Heart right ventricle (tissue), 16 donors: ENCODE data around the gene MTFR1L. TPM values are rescaled to one million over a fixed set of nuclear protein-coding genes. Genes with fewer than 3 reads are reported as not detected.

Source experiments
- ATAC-seq, 8 donors: fragments of 200-7000 bp; cut with Tn5 transposase; one replicate each; pipeline ENCODE4 v1.9.1; 2020; ENCODE audit warnings: mild to moderate bottlenecking in 8 of 8, moderate library complexity in 8 of 8, moderate number of reproducible peaks in 1 of 8
- DNase-seq, 2 donors: peaks; one replicate each; pipeline ENCODE4 v3.0.0-alpha.2; 2020
- H3K27ac ChIP-seq, 10 donors: fragments of 200-600 bp; sonication (generic) in 2 of 10; one replicate each; pipeline versions ENCODE4 v1.5.0 to v1.8.0; 2020 to 2022; ENCODE audit warnings: mild to moderate bottlenecking in 3 of 10
- H3K27me3 ChIP-seq, 7 donors: fragments of 200-600 bp; one replicate each; pipeline ENCODE4 v1.8.0; 2021 to 2022; ENCODE audit warnings: mild to moderate bottlenecking in 2 of 7
- H3K36me3 ChIP-seq, 9 donors: fragments of 200-600 bp; sonication (generic) in 1 of 9; one replicate each; pipeline versions ENCODE4 v1.5.0 to v1.8.0; 2020 to 2022; ENCODE audit warnings: mild to moderate bottlenecking in 2 of 9
- H3K4me1 ChIP-seq, 9 donors: fragments of 200-600 bp; sonication (generic) in 1 of 9; one replicate each; pipeline versions ENCODE4 v1.5.0 to v1.8.0; 2020 to 2022; ENCODE audit warnings: mild to moderate bottlenecking in 4 of 9
- H3K4me3 ChIP-seq, 10 donors: fragments of 200-600 bp; sonication (generic) in 2 of 10; one replicate each; pipeline versions ENCODE4 v1.5.0 to v1.8.0; 2020 to 2022; ENCODE audit warnings: mild to moderate bottlenecking in 7 of 10, moderate library complexity in 2 of 10
- H3K9me3 ChIP-seq, 11 donors: fragments of 200-600 bp in 10 of 11; sonication (generic) in 2 of 11; one replicate each; pipeline versions ENCODE4 v1.5.0 to v1.8.0; 2013 to 2022; ENCODE audit warnings: mild to moderate bottlenecking in 2 of 11, control low read depth in 1 of 11, moderate library complexity in 1 of 11
- CTCF ChIP-seq, 9 donors: fragments of 200-600 bp; sonication (generic) in 2 of 9; IDR thresholded peaks; one replicate each; pipeline versions ENCODE4 v1.5.0 to v1.8.0; 2021 to 2022; ENCODE audit warnings: antibody characterized with exemption in 9 of 9, mild to moderate bottlenecking in 5 of 9, moderate library complexity in 1 of 9
- WGBS, 2 donors: extraction: QIAGEN DNeasy Blood & Tissue Kit; methylation state at CpG; one replicate each; pipeline ENCODE4 v1.1.7; 2013; ENCODE audit warnings: inconsistent platforms in 1 of 2; 5-methylcytosine and 5-hydroxymethylcytosine counted together
- intact Hi-C, 10 donors: fragments of 100-400 bp; cut with DNase I; formaldehyde crosslinking; loops; one replicate each; pipeline versions ENCODE4 v1.11.1 to v1.14.2; 2022
- polyA plus RNA-seq, 2 donors: library from polyadenylated mRNA; stranded (reverse); fragments of 200-250 nt; gene quantifications; one replicate each; pipeline ENCODE4 v1.2.3, GENCODE V29; 2013
- total RNA-seq, 10 donors: library from RNA; stranded (reverse); fragmentation: NEBNext Ultra II Directional in 3 of 10; extraction: Animal tissue kit (Norgen Biotek cat#: 25700) in 3 of 10; gene quantifications; one replicate each; pipeline versions ENCODE4 v1.2.1 to v1.2.4, GENCODE V29; 2021 to 2023
- donor health status: Arrhythmogenic right ventricular cardiomyopathy.
- donor health status: ischemic (EF 13 %, LVEDD 7.1; RV severe dilation, severe dysfunction).
- donor health status: healthy with polysubstance abuse.
- donor health status: DM: no; HTN: yes; CAD: no.
- donor health status: DM: no; HTN: no; CAD: no.
- donor health status: ischemic (EF 25% LVEDD 6.9; RV normal size, moderate dysfunction).
- donor health status: ischemic (EF 25% LVEDD 5.7; RV mildly dilated, moderate dysfunction).
- donor health status: healthy.
- donor health status: DM: yes; HTN: yes; CAD: no.
- donor health status: Ischemic cardiomyopathy.
- donor health status: ischemic (EF 35%, LVEDD 5.7; RV mildly dilated, moderate dysfunction).
- donor health status: nonischemic (EF 11% LVEDD 7.7; RV severe dilation, severe dysfunction).
- donor health status: DM: yes; HTN: yes; CAD: no.
- donor health status: PGD.
- donor health status: ischemic (EF 29% LVEDD 5.4; RV normal size, mild dysfunction).
- donor health status: nonischemic (EF 23%, LVEDD 6.1; RV moderate dilation, normal function).

Gene MTFR1L
- total and polyA plus RNA-seq, 12 donors = 91.1 to 264 (median 223) TPM

DNA sequence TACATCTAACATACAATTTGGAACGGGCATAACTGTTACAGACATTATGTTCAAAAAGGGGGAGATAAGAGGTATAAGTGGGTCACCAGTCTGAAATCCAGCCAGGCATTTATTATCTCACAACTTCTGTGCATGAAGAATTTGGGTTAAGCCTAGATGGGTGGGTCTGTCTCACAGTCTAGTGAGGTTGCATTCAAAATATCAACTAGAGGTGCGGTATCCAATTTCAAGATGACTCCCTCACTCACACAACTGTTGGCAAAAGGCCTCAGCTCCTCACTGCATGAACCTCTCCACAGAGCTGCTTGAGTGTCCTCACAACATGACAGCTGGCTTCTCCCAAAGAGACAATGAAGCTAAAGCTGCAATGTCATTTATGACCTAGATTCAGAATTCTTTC lies 34.8 kb downstream of the MTFR1L start:
- no peaks in the 10 kb centered on the region for H3K27me3 ChIP-seq
- no peaks in the 10 kb centered on the region for H3K36me3 ChIP-seq
- DNase-seq (no peak), ATAC-seq (no peak)
- H3K27ac ChIP-seq = no peak overlapping the region
- H3K9me3 ChIP-seq = no peaks in the 10 kb centered on the region
- peaks cover 0 to 11% (median 10%) of the 10 kb centered on the region in 9 donors for H3K4me1 ChIP-seq
- 85 to 87% methylated on average over 2 of the region's 2 CpGs for WGBS, 2 donors
- no peak overlapping the region for H3K4me3 ChIP-seq
- TF ChIP-seq CTCF (IDR thresholded peaks at IDR 0.05) = no peak
- intact Hi-C loops = no loop called here

DNA sequence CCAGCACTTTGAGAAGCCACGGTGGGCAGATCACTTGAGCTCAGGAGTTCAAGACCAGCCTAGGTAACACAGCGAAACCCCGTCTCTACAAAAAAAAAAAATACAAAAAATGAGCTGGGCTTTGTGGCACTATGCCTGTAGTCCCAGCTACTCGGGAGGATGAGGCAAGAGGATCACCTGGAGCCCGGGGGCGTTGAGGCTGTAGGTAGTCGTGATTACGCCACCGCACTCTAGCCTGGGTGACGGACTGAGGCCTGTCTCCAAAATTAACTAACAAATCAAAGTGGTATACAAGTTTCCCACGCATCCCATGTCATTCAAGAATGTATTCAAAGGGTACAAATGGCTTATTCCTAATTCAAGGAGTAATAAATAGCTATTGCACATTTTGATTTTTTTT lies 37.1 kb downstream of the MTFR1L start:
- ATAC-seq (no peak), DNase-seq (no peak)
- Histone ChIP-seq H3K4me1 (peaks cover 0 to 31% (median 12%) of the 10 kb centered on the region in 9 donors), H3K27ac (no peak overlapping the region), H3K27me3 (no peaks in the 10 kb centered on the region), H3K36me3 (no peaks in the 10 kb centered on the region), H3K4me3 (no peak overlapping the region), H3K9me3 (no peaks in the 10 kb centered on the region)
- 91 to 94% methylated on average over 11 of the region's 11 CpGs for WGBS, 2 donors
- TF ChIP-seq CTCF (IDR thresholded peaks at IDR 0.05) = no peak
- intact Hi-C loops = no loop called here

GRCh38 chr1:25858494-25858893 lies 38.7 kb downstream of the MTFR1L start:
- TF ChIP-seq CTCF (IDR thresholded peaks at IDR 0.05) = no peak
- Histone ChIP-seq H3K9me3 (no peaks in the 10 kb centered on the region), H3K27me3 (no peaks in the 10 kb centered on the region), H3K4me3 (peak overlapping the region in 8 of 10 donors; percentile 7 to 62 (median 54)), H3K36me3 (peaks cover 0 to 9% (median 0%) of the 10 kb centered on the region in 9 donors), H3K27ac (no peak overlapping the region), H3K4me1 (peaks cover 0 to 33% (median 12%) of the 10 kb centered on the region in 9 donors)
- WGBS, 2 donors = 53 to 55% methylated on average over 7 of the region's 7 CpGs
- intact Hi-C loops = no loop called here
- DNase-seq = no peak
- ATAC-seq = no peak

GRCh38 chr1:25858906-25859789 lies 39.4 kb downstream of the MTFR1L start, which contains the start of gene AUNIP:
TSS of gene AUNIP (minus strand) at chr1:25859457. CDS start at chr1:25859357, 100 bp downstream.
- Histone ChIP-seq H3K4me1 (peaks cover 0 to 33% (median 12%) of the 10 kb centered on the region in 9 donors), H3K9me3 (no peaks in the 10 kb centered on the region), H3K36me3 (peaks cover 0 to 9% (median 0%) of the 10 kb centered on the region in 9 donors), H3K27ac (peak within 1 kb of the TSS in 9 of 10 donors; percentile 36 to 88 (median 61)), H3K4me3 (peak within 1 kb of the TSS; percentile 7 to 62 (median 53)), H3K27me3 (no peaks in the 10 kb centered on the region)
- DNase-seq (peak; percentile 87 to 89), ATAC-seq (peak; percentile 96 to 98 (median 97))
- WGBS, 2 donors = 1 to 2% methylated on average over 77 of the region's 77 CpGs
- peak in 1 of 9 donors; percentile 6 for TF ChIP-seq CTCF (IDR thresholded peaks at IDR 0.05)
- intact Hi-C loops = no loop called here
